Measurements from ENCODE around the gene RHBDL1. TPM values are rescaled to one million over a fixed set of nuclear protein-coding genes. Genes with fewer than 3 reads are reported as not detected.

RHBDL1 gene
- total RNA-seq, 1 experiment from 2014 or later = 12.7 TPM

- H4K20me1 ChIP-seq (ENCODE audit: insufficient read depth) = no peaks in the 10 kb centered on the region
- ChIA-PET RAD21 (ENCODE audit: low non-redundant PET in 1 of 2, low total read pairs in 2 of 2, uncharacterized antibody in 2 of 2, unreplicated experiment in 2 of 2) (no interaction called here), CTCF (no interaction called here), POLR2A (no interaction called here)
- H3K27me3 ChIP-seq (ENCODE audit: insufficient read depth, low read length) = no peaks in the 10 kb centered on the region
- peak; percentile 72 for DNase-seq (ENCODE audit: low read depth, low spot score)
- no peaks in the 10 kb centered on the region for H3K36me3 ChIP-seq (ENCODE audit: control insufficient read depth in 1 of 2, insufficient read depth in 2 of 2, low read length in 2 of 2)
- peak; percentile 71 for TF ChIP-seq SP1 (IDR thresholded peaks at IDR 0.05; ENCODE audit: low read depth)
- peak; percentile 19; the same call in 1 of the 2 replicates for TF ChIP-seq CBX3 (IDR thresholded peaks at IDR 0.05; ENCODE audit: low read depth)
- no peak for TF ChIP-seq RAD21 (IDR thresholded peaks at IDR 0.05; ENCODE audit: low read depth)
- peak; percentile 81 for TF ChIP-seq FOSL1 (IDR thresholded peaks at IDR 0.05; ENCODE audit: low read depth)
- TF ChIP-seq EGR1 (IDR thresholded peaks at IDR 0.05; ENCODE audit: low read depth) = peak; percentile 60
- TF ChIP-seq POLR2AphosphoS5 (IDR thresholded peaks at IDR 0.05; ENCODE audit: low read depth, low read length) = peak; percentile 44; the same call in 1 of the 2 replicates
- peak; percentile 83 for TF ChIP-seq JUND (IDR thresholded peaks at IDR 0.05)
- no peak for TF ChIP-seq TCF7L2 (IDR thresholded peaks at IDR 0.05; ENCODE audit: borderline replicate concordance, extremely low read depth, insufficient read depth, insufficient read length)
- no peak for TF ChIP-seq CEBPB (IDR thresholded peaks at IDR 0.05; ENCODE audit: low read depth)
- peak; percentile 85 for TF ChIP-seq MAX (IDR thresholded peaks at IDR 0.05)
- H3K79me2 ChIP-seq (ENCODE audit: insufficient read depth, low read length) = no peaks in the 10 kb centered on the region
- H3K9ac ChIP-seq (ENCODE audit: low read length) = peak overlapping the region; percentile 57
- no peaks in the 10 kb centered on the region for H3K9me2 ChIP-seq (ENCODE audit: insufficient read depth)
- intact Hi-C loops (cut with micrococcal nuclease) = loop anchor here (5.0 kb wide), 1 partner anchor 35 kb away; the partner anchor contains the start of gene RAB40C
- peak overlapping the region; percentile 61 for H3K4me2 ChIP-seq (ENCODE audit: low read length)
- ATAC-seq = peak; percentile 79
- BruUV-seq (replicated peaks) = no TSS peak
- H3K4me3 ChIP-seq (replicated peaks in 1 of 2; ENCODE audit: low read depth in 1 of 2, low read length in 2 of 2) = peak overlapping the region in 1 of 2 experiments; percentile 20; a peak in 1 of 4 replicates
- no peaks in the 10 kb centered on the region for H3K9me3 ChIP-seq (ENCODE audit: control insufficient read depth in 1 of 2, insufficient read depth in 1 of 2, low read depth in 1 of 2, low read length in 2 of 2)
- peak overlapping the region; percentile 83 for H3K27ac ChIP-seq (ENCODE audit: low read depth, low read length)
- H3K4me1 ChIP-seq (ENCODE audit: control insufficient read depth in 1 of 2, insufficient read depth in 2 of 2, low read length in 2 of 2) = peaks cover 30 to 54% of the 10 kb centered on the region in 2 experiments
- no peak overlapping the region for H2AFZ ChIP-seq (ENCODE audit: low read depth, low read length, poor library complexity, severe bottlenecking)
These were observed 48.6 kb upstream of the RHBDL1 start for GRCh38 chr16:626787-627453.

All from HCT116 (cell line).